Measurements from ENCODE around the gene ANGPTL4.

- TF ChIP-seq POLR2A (IDR thresholded peaks at IDR 0.05) (no peak), CTCF (IDR thresholded peaks at IDR 0.05 in 8 of 11, conservative IDR thresholded peaks at IDR 0.05 in 3 of 11) (no peak), POLR2AphosphoS5 (IDR thresholded peaks at IDR 0.05) (peak in 2 of 3 donors; percentile 12 to 39)
Measured at GRCh38 chr19:8403098-8403819, 39.3 kb downstream of the ANGPTL4 start.
